ENCODE data around the gene IDH3A.
A peak's percentile ranks its signal among the peaks of the same experiment; 100 is the strongest.

Gene IDH3A

DNA sequence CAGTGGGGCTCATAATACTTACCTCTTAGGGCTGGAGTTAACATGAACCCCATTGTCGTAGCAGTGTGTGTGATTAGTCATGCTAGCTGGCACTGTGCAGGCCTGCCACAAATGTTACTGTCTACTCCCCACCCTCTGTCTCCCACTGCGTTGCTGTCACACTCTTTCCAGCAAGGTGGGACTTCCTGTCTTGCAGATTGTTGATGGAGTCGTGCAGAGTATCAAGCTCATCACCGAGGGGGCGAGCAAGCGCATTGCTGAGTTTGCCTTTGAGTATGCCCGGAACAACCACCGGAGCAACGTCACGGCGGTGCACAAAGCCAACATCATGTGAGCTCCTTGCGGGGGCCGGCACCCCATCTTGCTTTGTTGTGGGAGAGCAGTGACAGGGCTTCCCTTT lies 12.9 kb downstream of the IDH3A start:
- Mint-ChIP-seq H3K4me1 (ENCODE audit: low read depth in 2 of 2) (no peaks in the 10 kb centered on the region), H3K36me3 (ENCODE audit: insufficient read depth) (peaks cover 78% of the 10 kb centered on the region), H3K27ac (peak overlapping the region in 1 of 2 donors; percentile 85), H3K9me3 (no peaks in the 10 kb centered on the region), H3K27me3 (no peaks in the 10 kb centered on the region), H3K4me3 (no peak overlapping the region)
- DNase-seq (peak in 1 of 3 experiments; percentile 27), ATAC-seq (replicated peaks) (peak; percentile 49)

- Mint-ChIP-seq H3K36me3 (ENCODE audit: insufficient read depth) (peaks cover 74% of the 10 kb centered on the region), H3K4me3 (no peak overlapping the region), H3K27ac (no peak overlapping the region), H3K9me3 (no peaks in the 10 kb centered on the region), H3K4me1 (ENCODE audit: low read depth in 2 of 2) (peaks cover 3 to 7% of the 10 kb centered on the region in 2 donors), H3K27me3 (no peaks in the 10 kb centered on the region)
- DNase-seq (no peak), ATAC-seq (replicated peaks) (no peak)
These were observed 14.8 kb downstream of the IDH3A start for GRCh38 chr15:78164010-78164409.

GRCh38 chr15:78167227-78167888 lies 18.2 kb downstream of the IDH3A start:
- H3K9me3 Mint-ChIP-seq, result no peaks in the 10 kb centered on the region
- peaks cover 70% of the 10 kb centered on the region for H3K36me3 Mint-ChIP-seq (ENCODE audit: insufficient read depth)
- peak overlapping the region; percentile 47 to 57 for H3K27ac Mint-ChIP-seq
- no peak for DNase-seq
- H3K4me3 Mint-ChIP-seq, result peak overlapping the region in 1 of 2 donors; percentile 55
- ATAC-seq (replicated peaks), result peak; percentile 78
- H3K27me3 Mint-ChIP-seq, result no peaks in the 10 kb centered on the region
- H3K4me1 Mint-ChIP-seq (ENCODE audit: low read depth in 2 of 2), result peaks cover 3 to 7% of the 10 kb centered on the region in 2 donors

GRCh38 chr15:78168608-78169007 lies 19.4 kb downstream of the IDH3A start:
- Mint-ChIP-seq H3K36me3 (ENCODE audit: insufficient read depth) (peaks cover 70% of the 10 kb centered on the region), H3K9me3 (no peaks in the 10 kb centered on the region), H3K4me3 (no peak overlapping the region), H3K4me1 (ENCODE audit: low read depth in 2 of 2) (peaks cover 6 to 10% of the 10 kb centered on the region in 2 donors), H3K27ac (no peak overlapping the region), H3K27me3 (no peaks in the 10 kb centered on the region)
- ATAC-seq (replicated peaks), result no peak
- no peak for DNase-seq

GRCh38 chr15:78170848-78171773 lies 21.9 kb downstream of the IDH3A start:
- Mint-ChIP-seq H3K27me3 (no peaks in the 10 kb centered on the region), H3K4me3 (no peak overlapping the region), H3K27ac (no peak overlapping the region), H3K36me3 (ENCODE audit: insufficient read depth) (peaks cover 53% of the 10 kb centered on the region), H3K4me1 (ENCODE audit: low read depth in 2 of 2) (peaks cover 16 to 23% of the 10 kb centered on the region in 2 donors), H3K9me3 (no peaks in the 10 kb centered on the region)
- ATAC-seq (replicated peaks) (peak; percentile 18), DNase-seq (no peak)

- Mint-ChIP-seq H3K4me3 (no peak overlapping the region), H3K9me3 (no peaks in the 10 kb centered on the region), H3K27ac (no peak overlapping the region), H3K36me3 (ENCODE audit: insufficient read depth) (peaks cover 48% of the 10 kb centered on the region), H3K27me3 (no peaks in the 10 kb centered on the region), H3K4me1 (ENCODE audit: low read depth in 2 of 2) (peaks cover 16 to 23% of the 10 kb centered on the region in 2 donors)
- DNase-seq (no peak), ATAC-seq (replicated peaks) (no peak)
These were observed 22.8 kb downstream of the IDH3A start for GRCh38 chr15:78171864-78172472.

GRCh38 chr15:78174401-78174800 lies 25.2 kb downstream of the IDH3A start:
- no peaks in the 10 kb centered on the region for H3K9me3 Mint-ChIP-seq
- H3K36me3 Mint-ChIP-seq (ENCODE audit: insufficient read depth), result peaks cover 30% of the 10 kb centered on the region
- peak overlapping the region; percentile 2 to 26 for H3K4me3 Mint-ChIP-seq
- H3K4me1 Mint-ChIP-seq (ENCODE audit: low read depth in 2 of 2), result peaks cover 13 to 15% of the 10 kb centered on the region in 2 donors
- no peak overlapping the region for H3K27ac Mint-ChIP-seq
- H3K27me3 Mint-ChIP-seq, result no peaks in the 10 kb centered on the region
- ATAC-seq (replicated peaks) (peak; percentile 74), DNase-seq (no peak)

- peaks cover 21% of the 10 kb centered on the region for H3K36me3 Mint-ChIP-seq (ENCODE audit: insufficient read depth)
- DNase-seq, result no peak
- no peaks in the 10 kb centered on the region for H3K9me3 Mint-ChIP-seq
- H3K4me3 Mint-ChIP-seq, result no peak overlapping the region
- peaks cover 13 to 15% of the 10 kb centered on the region in 2 donors for H3K4me1 Mint-ChIP-seq (ENCODE audit: low read depth in 2 of 2)
- H3K27ac Mint-ChIP-seq, result peak overlapping the region in 1 of 2 donors; percentile 2
- H3K27me3 Mint-ChIP-seq, result no peaks in the 10 kb centered on the region
- ATAC-seq (replicated peaks), result no peak
These were observed 26.2 kb downstream of the IDH3A start for GRCh38 chr15:78175330-78175729.

DNA sequence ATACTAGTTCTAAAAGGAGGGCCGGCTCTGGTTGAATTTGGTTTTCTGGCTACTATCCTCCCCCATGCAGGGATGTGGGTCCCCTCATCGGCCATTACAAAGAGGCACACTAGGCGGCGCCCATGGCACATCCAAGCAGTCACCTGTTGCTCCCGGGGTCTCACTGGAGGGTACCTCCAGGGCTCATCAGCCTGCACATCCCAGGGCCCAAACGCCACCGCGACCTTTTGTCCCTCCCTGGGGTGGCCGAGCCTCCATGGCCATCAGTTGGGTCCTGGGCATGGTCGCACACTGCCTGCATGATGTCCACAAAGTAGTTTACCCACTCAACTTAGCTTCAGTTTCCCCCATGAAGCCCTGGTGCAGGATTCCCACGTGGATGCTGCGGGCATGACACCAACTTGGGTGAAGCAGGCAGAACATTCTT lies 28.3 kb downstream of the IDH3A start:
- Mint-ChIP-seq H3K9me3 (no peaks in the 10 kb centered on the region), H3K36me3 (ENCODE audit: insufficient read depth) (peaks cover 11% of the 10 kb centered on the region), H3K4me1 (ENCODE audit: low read depth in 2 of 2) (peaks cover 13 to 15% of the 10 kb centered on the region in 2 donors), H3K27me3 (peaks cover 0 to under 1% of the 10 kb centered on the region in 2 donors), H3K27ac (no peak overlapping the region), H3K4me3 (no peak overlapping the region)
- peak; percentile 31 for ATAC-seq (replicated peaks)
- no peak for DNase-seq

DNA sequence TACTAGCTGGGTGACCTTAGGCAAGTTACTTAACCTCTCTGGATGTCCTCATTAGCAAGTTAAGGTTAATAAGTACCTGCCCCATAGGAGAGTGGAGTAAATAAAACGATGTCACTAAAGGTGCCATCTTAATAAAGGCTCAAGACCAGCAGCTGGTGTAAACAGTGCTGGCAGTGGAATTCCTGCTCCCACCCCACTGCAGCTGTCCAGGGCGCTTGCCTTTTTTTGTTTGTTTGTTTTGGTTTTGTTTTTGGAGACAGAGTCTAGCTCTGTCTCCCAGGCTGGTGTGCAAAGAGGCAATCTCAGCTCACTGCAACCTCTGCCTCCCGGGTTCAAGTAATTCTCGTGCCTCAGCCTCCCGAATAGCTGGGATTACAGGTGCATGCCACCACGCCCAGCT lies 28.9 kb downstream of the IDH3A start:
- H3K36me3 Mint-ChIP-seq (ENCODE audit: insufficient read depth), result peaks cover 5% of the 10 kb centered on the region
- H3K27me3 Mint-ChIP-seq, result peaks cover 0 to 7% of the 10 kb centered on the region in 2 donors
- ATAC-seq (replicated peaks), result no peak
- no peaks in the 10 kb centered on the region for H3K9me3 Mint-ChIP-seq
- H3K27ac Mint-ChIP-seq, result no peak overlapping the region
- H3K4me3 Mint-ChIP-seq, result no peak overlapping the region
- H3K4me1 Mint-ChIP-seq (ENCODE audit: low read depth in 2 of 2), result peaks cover 13 to 15% of the 10 kb centered on the region in 2 donors
- DNase-seq, result no peak

GRCh38 chr15:78179286-78179840 lies 30.2 kb downstream of the IDH3A start:
- DNase-seq (no peak), ATAC-seq (replicated peaks) (no peak)
- no peak overlapping the region for H3K27ac Mint-ChIP-seq
- H3K4me1 Mint-ChIP-seq (ENCODE audit: low read depth in 2 of 2), result peaks cover 4 to 9% of the 10 kb centered on the region in 2 donors
- peaks cover 2% of the 10 kb centered on the region for H3K36me3 Mint-ChIP-seq (ENCODE audit: insufficient read depth)
- H3K4me3 Mint-ChIP-seq, result no peak overlapping the region
- H3K27me3 Mint-ChIP-seq, result peaks cover 0 to 7% of the 10 kb centered on the region in 2 donors
- H3K9me3 Mint-ChIP-seq, result no peaks in the 10 kb centered on the region

DNA sequence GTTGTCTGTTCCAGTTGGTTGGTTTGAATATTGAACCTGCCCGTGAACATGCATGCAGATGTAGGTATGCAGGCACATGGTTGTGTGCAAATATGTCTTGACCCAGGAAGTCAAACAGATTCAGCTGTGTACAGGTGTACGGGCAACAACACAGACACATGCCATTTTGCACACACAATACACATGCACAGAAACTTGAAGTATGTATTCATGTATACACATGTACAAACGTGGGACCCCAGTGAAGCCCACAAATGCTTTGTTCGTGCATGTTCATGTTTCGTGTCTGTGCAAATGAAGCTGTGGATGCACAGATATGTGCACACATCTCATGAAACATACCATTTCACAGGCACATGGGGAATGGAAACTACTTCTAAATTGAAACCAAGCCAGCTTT lies 30.7 kb downstream of the IDH3A start:
- DNase-seq (no peak), ATAC-seq (replicated peaks) (no peak)
- peaks cover 2% of the 10 kb centered on the region for H3K36me3 Mint-ChIP-seq (ENCODE audit: insufficient read depth)
- no peak overlapping the region for H3K27ac Mint-ChIP-seq
- H3K27me3 Mint-ChIP-seq, result peaks cover 0 to 13% of the 10 kb centered on the region in 2 donors
- H3K4me1 Mint-ChIP-seq (ENCODE audit: low read depth in 2 of 2), result peaks cover 0 to 3% of the 10 kb centered on the region in 2 donors
- no peaks in the 10 kb centered on the region for H3K9me3 Mint-ChIP-seq
- H3K4me3 Mint-ChIP-seq, result no peak overlapping the region

- no peak for DNase-seq
- no peak overlapping the region for H3K27ac Mint-ChIP-seq
- H3K27me3 Mint-ChIP-seq, result peaks cover 0 to 29% of the 10 kb centered on the region in 2 donors
- no peaks in the 10 kb centered on the region for H3K4me1 Mint-ChIP-seq (ENCODE audit: low read depth in 2 of 2)
- ATAC-seq (replicated peaks), result no peak
- peaks cover 3% of the 10 kb centered on the region for H3K36me3 Mint-ChIP-seq (ENCODE audit: insufficient read depth)
- H3K9me3 Mint-ChIP-seq, result no peaks in the 10 kb centered on the region
- H3K4me3 Mint-ChIP-seq, result no peak overlapping the region
These were observed 33.2 kb downstream of the IDH3A start for GRCh38 chr15:78182336-78182700.

Measured in effector memory CD8-positive, alpha-beta T cell (primary cell).